Panc1 (cell line): ENCODE data around the gene ZBTB43. TPM values are rescaled to one million over a fixed set of nuclear protein-coding genes. Genes with fewer than 3 reads are reported as not detected.

Experiments
- ATAC-seq: fragments of 200-7000 bp; cut with Tn5 transposase; 2 replicates; pipeline ENCODE4 v1.9.1; 2020; ENCODE audit warnings: mild to moderate bottlenecking, moderate library complexity
- BruUV-seq: library from RNA; stranded (reverse); fragments of 400-500 nt; replicated peaks from 2 replicates; lab custom pipeline; 2021; lab: Mats Ljungman, UMichigan
- CTCF ChIA-PET: fragments of 300-600 bp; sonication (Branson Sonifier 250); formaldehyde crosslinking; loops from one replicate; lab custom pipeline; 2022; ENCODE audit warnings: antibody characterized with exemption; lab: Charles Lee
- POLR2A ChIA-PET: fragments of 300-600 bp; sonication (Branson Sonifier 250); formaldehyde crosslinking; loops from one replicate; lab custom pipeline; 2022; ENCODE audit warnings: antibody characterized with exemption; lab: Charles Lee
- DNase-seq: peaks from one replicate; pipeline ENCODE4 v3.0.0-alpha.2; 2010; ENCODE audit warnings: low read depth, low spot score
- H3K27ac ChIP-seq: 2 replicates; pipeline ENCODE4 v1.5.1; 2011; ENCODE audit warnings: mild to moderate bottlenecking, low read length, inconsistent platforms
- H3K27me3 ChIP-seq: fragments of 200-500 bp; sonication (Bioruptor generic); 2 replicates; pipeline ENCODE4 v1.6.0; 2014; ENCODE audit warnings: low read length, inconsistent platforms; ENCODE audit not compliant: control insufficient read depth, insufficient read depth
- H3K36me3 ChIP-seq: fragments of 200-500 bp; sonication (Bioruptor generic); 2 replicates; pipeline ENCODE4 v1.5.1; 2014; ENCODE audit warnings: inconsistent platforms, mild to moderate bottlenecking, low read length, moderate library complexity; ENCODE audit not compliant: control insufficient read depth, insufficient read depth
- H3K4me1 ChIP-seq: 2 replicates; pipeline ENCODE4 v1.5.1; 2011; ENCODE audit warnings: inconsistent platforms, mild to moderate bottlenecking, low read length, moderate library complexity; ENCODE audit not compliant: control insufficient read depth, insufficient read depth
- H3K4me3 ChIP-seq, 2 experiments: 2 replicates each; pipeline ENCODE4 v1.5.1; 2011 to 2012; ENCODE audit warnings: low read depth in 2 of 2, low read length in 2 of 2, mild to moderate bottlenecking in 2 of 2, inconsistent platforms in 1 of 2, moderate library complexity in 1 of 2
- H3K9me3 ChIP-seq: fragments of 200-500 bp; sonication (Bioruptor generic); 2 replicates; pipeline ENCODE4 v1.5.1; 2014; ENCODE audit warnings: low read depth, mild to moderate bottlenecking, inconsistent platforms, low read length, moderate library complexity; ENCODE audit not compliant: control insufficient read depth, insufficient read depth
- CTCF ChIP-seq: fragments of 450-650 bp; IDR thresholded peaks from 2 replicates; pipeline ENCODE4 v1.5.1; 2017; ENCODE audit warnings: mild to moderate bottlenecking
- POLR2AphosphoS5 ChIP-seq: IDR thresholded peaks from 2 replicates; pipeline ENCODE4 v1.6.1; 2012; ENCODE audit warnings: mild to moderate bottlenecking, low read depth, low read length, moderate library complexity
- REST ChIP-seq, 2 experiments: IDR thresholded peaks; 2 replicates each; pipeline ENCODE4 v1.6.1; 2011 to 2012; ENCODE audit warnings: low read depth in 2 of 2, control low read depth in 1 of 2, low read length in 1 of 2, mild to moderate bottlenecking in 1 of 2, moderate library complexity in 1 of 2; ENCODE audit not compliant: insufficient read depth in 1 of 2
- SIN3A ChIP-seq: IDR thresholded peaks from 2 replicates; pipeline ENCODE4 v1.6.1; 2012; ENCODE audit warnings: low read depth, mild to moderate bottlenecking, low read length, moderate library complexity, borderline replicate concordance; ENCODE audit not compliant: insufficient read depth
- TCF7L2 ChIP-seq: IDR thresholded peaks from 2 replicates; pipeline ENCODE4 v1.6.1; 2011; ENCODE audit warnings: mild to moderate bottlenecking, low read depth, low read length, inconsistent platforms
- in situ Hi-C: cut with HindIII; loops from 2 replicates; pipeline ENCODE4 v1.10.0; 2016; ENCODE audit warnings: low sequenced_read_pairs, low pct_unique_long_range_greater_than_20kb
- intact Hi-C: fragments of 100-400 bp; cut with micrococcal nuclease; formaldehyde crosslinking; loops from one replicate; pipeline ENCODE4 v1.10.0; 2022; ENCODE audit not compliant: unreplicated experiment
- total RNA-seq: library from RNA; stranded (reverse); gene quantifications from one replicate; pipeline ENCODE4 v1.2.1, GENCODE V29; 2021; ENCODE audit not compliant: unreplicated experiment

ZBTB43 gene
- total RNA-seq, 1 experiment from 2014 or later: 9.7 TPM

- Histone ChIP-seq H3K27ac (no peak overlapping the region), H3K27me3 (no peaks in the 10 kb centered on the region), H3K9me3 (no peaks in the 10 kb centered on the region), H3K36me3 (0 out of 2 replicates have a peak, but pooled peaks cover 3% of the 10 kb centered on the region), H3K4me1 (no peaks in the 10 kb centered on the region), H3K4me3 (no peak overlapping the region)
- BruUV-seq: no TSS peak
- no peak for TF ChIP-seq POLR2AphosphoS5
- TF ChIP-seq CTCF: no peak
- TF ChIP-seq REST (IDR thresholded peaks at IDR 0.05; ENCODE audit: insufficient read depth in 1 of 2, low read depth in 2 of 2, low read length in 1 of 2): no peak
- TF ChIP-seq SIN3A: no peak
- no peak for TF ChIP-seq TCF7L2
- intact Hi-C loops (no loop called here), in situ Hi-C loops (no loop called here)
- POLR2A ChIA-PET: no interaction called here
- no peak for ATAC-seq
- CTCF ChIA-PET: no interaction called here
- no peak for DNase-seq
These were observed 28.2 kb downstream of the ZBTB43 start for GRCh38 chr9:126833020-126833419.

- H3K27me3 ChIP-seq: no peaks in the 10 kb centered on the region
- POLR2A ChIA-PET: interaction anchor here (0.6 kb wide), 1 partner anchor 11 kb away, joined by 4 read pairs; no protein-coding TSS in a partner anchor
- no peak overlapping the region for H3K27ac ChIP-seq
- H3K4me3 ChIP-seq: no peak overlapping the region
- 0 out of 2 replicates have a peak, but pooled peaks cover 3% of the 10 kb centered on the region for H3K36me3 ChIP-seq
- CTCF ChIA-PET: interaction anchor here (0.6 kb wide), 1 partner anchor 62 kb away, joined by 10 read pairs; no protein-coding TSS in a partner anchor
- no peak for DNase-seq
- H3K9me3 ChIP-seq: no peaks in the 10 kb centered on the region
- TF ChIP-seq POLR2AphosphoS5 (no peak), SIN3A (no peak), CTCF (no peak), REST (IDR thresholded peaks at IDR 0.05; ENCODE audit: insufficient read depth in 1 of 2, low read depth in 2 of 2, low read length in 1 of 2) (no peak)
- BruUV-seq: no TSS peak
- H3K4me1 ChIP-seq: no peaks in the 10 kb centered on the region
- in situ Hi-C loops (no loop called here), intact Hi-C loops (no loop called here)
- ATAC-seq: no peak
These were observed 29.0 kb downstream of the ZBTB43 start for GRCh38 chr9:126833710-126834345.
